Fibroblast of lung (primary cell): ENCODE measurements around the gene ROCK1.

Source experiments
- CTCF ChIP-seq, 2 donors: IDR thresholded peaks in 1 of 2; conservative IDR thresholded peaks in 1 of 2; 1 replicate in 1 of 2; 2 replicates in 1 of 2; pipeline ENCODE4 v1.5.1; 2011 to 2012; ENCODE audit warnings: low read length in 2 of 2, control low read depth in 1 of 2, inconsistent platforms in 1 of 2, low read depth in 1 of 2, mild to moderate bottlenecking in 1 of 2
- EZH2 ChIP-seq: IDR thresholded peaks from 2 replicates; pipeline ENCODE4 v1.5.1; 2012; ENCODE audit warnings: low read length, control low read depth, mild to moderate bottlenecking; ENCODE audit errors: missing control alignments

GRCh38 chr18:21134895-21135294 lies 23.3 kb upstream of the ROCK1 start:
- TF ChIP-seq EZH2 (no peak), CTCF (conservative IDR thresholded peaks at IDR 0.05 in 1 of 2, IDR thresholded peaks at IDR 0.05 in 1 of 2; ENCODE audit: low read depth in 1 of 2, low read length in 2 of 2) (peak in 1 of 2 donors; percentile 17)
